Natural killer cell (primary cell): ENCODE data around the gene CADM4. TPM values are rescaled to one million over a fixed set of nuclear protein-coding genes. Genes with fewer than 3 reads are reported as not detected.

ENCODE experiments used
- ATAC-seq, 3 donors: fragments of 150-1000 bp in 2 of 3; fragments of 200-7000 bp in 1 of 3; cut with Tn5 transposase; 1 replicate in 1 of 3; 2 replicates in 2 of 3; pipeline ENCODE4 v1.10.0; 2021; ENCODE audit warnings: mild to moderate bottlenecking in 2 of 3, moderate library complexity in 2 of 3
- DNase-seq, 2 donors: peaks; one replicate each; pipeline versions ENCODE4 v3.0.0 to v3.0.0-alpha.2; 2013 to 2021; ENCODE audit warnings: mixed read lengths in 1 of 2
- H3K27ac ChIP-seq: one replicate; pipeline ENCODE4 v1.5.1; 2013; ENCODE audit warnings: mild to moderate bottlenecking, low read length
- H3K27me3 ChIP-seq: one replicate; pipeline ENCODE4 v1.6.1; 2013; ENCODE audit warnings: low read length; ENCODE audit not compliant: control insufficient read depth, insufficient read depth
- H3K36me3 ChIP-seq: one replicate; pipeline ENCODE4 v1.6.1; 2013; ENCODE audit warnings: low read length; ENCODE audit not compliant: control insufficient read depth, insufficient read depth
- H3K4me1 ChIP-seq: one replicate; pipeline ENCODE4 v1.6.1; 2013; ENCODE audit warnings: low read length; ENCODE audit not compliant: control insufficient read depth, insufficient read depth
- H3K4me3 ChIP-seq: one replicate; pipeline ENCODE4 v1.5.1; 2013; ENCODE audit warnings: low read length
- H3K9me3 ChIP-seq: one replicate; pipeline ENCODE4 v1.6.1; 2013; ENCODE audit warnings: low read length; ENCODE audit not compliant: control insufficient read depth, insufficient read depth
- H3K27ac Mint-ChIP-seq, 2 donors: one replicate each; pipeline ENCODE4 v1.8.0; 2022; ENCODE audit warnings: mild to moderate bottlenecking in 2 of 2, mixed read lengths in 2 of 2, moderate library complexity in 1 of 2
- H3K27me3 Mint-ChIP-seq, 2 donors: one replicate each; pipeline ENCODE4 v1.8.0; 2022; ENCODE audit warnings: low read depth in 2 of 2, mixed read lengths in 2 of 2
- H3K36me3 Mint-ChIP-seq: one replicate; pipeline ENCODE4 v1.8.0; 2022; ENCODE audit warnings: mixed read lengths
- H3K4me1 Mint-ChIP-seq, 2 donors: one replicate each; pipeline ENCODE4 v1.8.0; 2022; ENCODE audit warnings: mixed read lengths in 2 of 2
- H3K4me3 Mint-ChIP-seq: one replicate; pipeline ENCODE4 v1.8.0; 2022; ENCODE audit warnings: mild to moderate bottlenecking, moderate library complexity, mixed read lengths
- H3K9me3 Mint-ChIP-seq, 2 donors: one replicate each; pipeline ENCODE4 v1.8.0; 2022; ENCODE audit warnings: mixed read lengths in 2 of 2
- WGBS: methylation state at CpG from one replicate; pipeline ENCODE4 v1.1.7; 2013; ENCODE audit warnings: missing lambda C conversion rate; ENCODE audit not compliant: insufficient coverage; 5-methylcytosine and 5-hydroxymethylcytosine counted together
- intact Hi-C: fragments of 100-400 bp; cut with micrococcal nuclease; formaldehyde crosslinking; loops from one replicate; pipeline ENCODE4 v1.14.2; 2022
- total RNA-seq, 4 donors: library from RNA; stranded (reverse); fragments of 120-200 nt in 1 of 4; gene quantifications; one replicate each; pipeline versions ENCODE4 v1.2.3 to v1.2.4, GENCODE V29; 2013 to 2022
- TF ChIP-seq, protein P1 (sequence below): fragments of 200-600 bp; IDR thresholded peaks from one replicate; pipeline ENCODE4 v1.8.0; 2022; ENCODE audit warnings: antibody characterized with exemption

CADM4 gene
- total RNA-seq, 3 donors from 2014 or later (not counting 1 experiment from before 2014, with no cell fraction given) = 0.19 to 0.38 TPM; not detected in 1

DNA sequence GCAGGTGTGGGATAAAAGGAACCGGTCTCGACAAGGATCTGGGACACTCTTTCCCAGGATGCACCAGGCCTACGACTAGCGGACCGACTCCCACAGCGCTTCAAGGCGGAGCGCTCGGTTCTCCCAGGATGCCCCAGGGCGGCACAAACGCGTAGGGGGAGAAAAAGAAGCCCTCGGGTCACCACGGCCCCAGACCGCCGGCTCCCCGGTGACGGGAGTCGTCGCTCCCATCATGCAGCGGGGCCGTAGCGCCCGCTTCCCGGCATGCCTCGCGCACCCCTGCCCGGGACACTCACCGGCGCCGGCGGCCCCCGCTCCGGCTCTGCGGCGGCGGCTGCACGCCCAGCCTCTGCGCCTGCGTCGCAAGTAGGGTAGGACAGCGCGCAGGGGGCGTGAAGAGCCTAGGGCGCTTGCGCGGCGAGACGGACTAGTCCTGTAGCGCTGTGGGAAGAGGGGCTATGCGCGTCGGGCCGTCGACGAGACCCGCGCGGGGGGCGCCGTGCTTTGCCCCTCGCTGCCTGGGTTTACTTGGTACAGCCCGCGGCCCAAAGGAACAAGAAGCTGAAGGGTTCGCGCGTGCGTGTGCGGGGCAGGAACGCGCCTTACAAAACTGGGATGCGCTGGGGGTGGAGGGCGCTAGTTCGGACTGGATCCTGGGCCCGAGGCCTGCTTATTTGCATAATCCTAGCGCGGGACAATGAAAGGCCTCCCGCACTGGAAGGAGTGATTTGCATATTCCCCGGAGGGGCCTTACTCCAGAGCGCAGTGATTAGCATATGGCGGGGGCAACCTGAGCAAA, 20.2 kb downstream of the CADM4 start, which contains the start of gene ZNF428:
Gene ZNF428, minus strand, starts transcription at position 368 of the 799 bp plus-strand sequence. CDS start 5,325 bp downstream, outside the sequence.
- Mint-ChIP-seq H3K9me3 (no peaks in the 10 kb centered on the region), H3K27ac (peak within 1 kb of the TSS; percentile 93 to 96), H3K27me3 (no peaks in the 10 kb centered on the region), H3K4me1 (peaks cover 27 to 52% of the 10 kb centered on the region in 2 donors), H3K4me3 (peak within 1 kb of the TSS; percentile 99), H3K36me3 (no peaks in the 10 kb centered on the region)
- WGBS = under 1% methylated on average over 81 of the region's 81 CpGs
- TF ChIP-seq, protein P1, sequence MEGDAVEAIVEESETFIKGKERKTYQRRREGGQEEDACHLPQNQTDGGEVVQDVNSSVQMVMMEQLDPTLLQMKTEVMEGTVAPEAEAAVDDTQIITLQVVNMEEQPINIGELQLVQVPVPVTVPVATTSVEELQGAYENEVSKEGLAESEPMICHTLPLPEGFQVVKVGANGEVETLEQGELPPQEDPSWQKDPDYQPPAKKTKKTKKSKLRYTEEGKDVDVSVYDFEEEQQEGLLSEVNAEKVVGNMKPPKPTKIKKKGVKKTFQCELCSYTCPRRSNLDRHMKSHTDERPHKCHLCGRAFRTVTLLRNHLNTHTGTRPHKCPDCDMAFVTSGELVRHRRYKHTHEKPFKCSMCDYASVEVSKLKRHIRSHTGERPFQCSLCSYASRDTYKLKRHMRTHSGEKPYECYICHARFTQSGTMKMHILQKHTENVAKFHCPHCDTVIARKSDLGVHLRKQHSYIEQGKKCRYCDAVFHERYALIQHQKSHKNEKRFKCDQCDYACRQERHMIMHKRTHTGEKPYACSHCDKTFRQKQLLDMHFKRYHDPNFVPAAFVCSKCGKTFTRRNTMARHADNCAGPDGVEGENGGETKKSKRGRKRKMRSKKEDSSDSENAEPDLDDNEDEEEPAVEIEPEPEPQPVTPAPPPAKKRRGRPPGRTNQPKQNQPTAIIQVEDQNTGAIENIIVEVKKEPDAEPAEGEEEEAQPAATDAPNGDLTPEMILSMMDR = no peak
- DNase-seq (peak; percentile 81 to 94), ATAC-seq (peak; percentile 92 to 95 (median 92))
- Histone ChIP-seq H3K27me3 (no peaks in the 10 kb centered on the region), H3K4me3 (peak within 1 kb of the TSS; percentile 100), H3K4me1 (peaks cover 18% of the 10 kb centered on the region), H3K9me3 (no peaks in the 10 kb centered on the region), H3K27ac (peak within 1 kb of the TSS; percentile 96), H3K36me3 (no peaks in the 10 kb centered on the region)
- intact Hi-C loops = loop anchor here (1.0 kb wide), 1 partner anchor 23 kb away; the partner anchor contains the start of genes IRGQ and ZNF576

GRCh38 chr19:43618921-43619261, 20.8 kb downstream of the CADM4 start:
- Histone ChIP-seq H3K27ac (peak overlapping the region; percentile 96), H3K4me3 (peak overlapping the region; percentile 100), H3K9me3 (no peaks in the 10 kb centered on the region), H3K27me3 (no peaks in the 10 kb centered on the region), H3K36me3 (no peaks in the 10 kb centered on the region), H3K4me1 (peaks cover 18% of the 10 kb centered on the region)
- ATAC-seq = peak; percentile 2 to 9 (median 6)
- no peaks in the 10 kb centered on the region for H3K36me3 Mint-ChIP-seq
- peaks cover 27 to 52% of the 10 kb centered on the region in 2 donors for H3K4me1 Mint-ChIP-seq
- H3K27ac Mint-ChIP-seq = peak overlapping the region; percentile 93 to 96
- whole genome bisulfite sequencing = 1% methylated on average over 14 of the region's 14 CpGs
- peak overlapping the region; percentile 99 for H3K4me3 Mint-ChIP-seq
- H3K9me3 Mint-ChIP-seq = no peaks in the 10 kb centered on the region
- TF ChIP-seq, protein P1 = no peak
- no peaks in the 10 kb centered on the region for H3K27me3 Mint-ChIP-seq
- intact Hi-C loops = loop anchor here (1.0 kb wide), 1 partner anchor 23 kb away; the partner anchor contains the start of genes IRGQ and ZNF576
- DNase-seq = peak in 1 of 2 donors; percentile 61

DNA sequence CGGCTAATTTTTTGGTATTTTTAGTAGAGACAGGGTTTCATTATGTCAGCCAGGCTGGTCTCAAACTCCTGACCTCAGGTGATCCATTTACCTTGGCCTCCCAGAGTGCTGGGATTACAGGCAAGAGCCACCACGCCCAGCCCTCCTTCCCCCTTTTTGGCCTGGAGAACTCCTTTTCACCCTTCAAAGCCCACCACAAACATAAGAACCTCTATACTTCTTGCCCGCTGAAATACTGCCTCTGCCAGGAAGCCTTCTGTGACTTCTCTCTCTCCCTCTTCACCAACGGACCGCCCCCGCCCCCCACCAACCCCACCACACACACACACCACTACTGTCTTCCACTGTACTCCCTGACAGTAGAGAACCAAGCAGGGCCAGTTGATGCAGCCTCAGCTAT, 22.7 kb downstream of the CADM4 start:
- no peaks in the 10 kb centered on the region for H3K36me3 Mint-ChIP-seq
- Histone ChIP-seq H3K27ac (no peak overlapping the region), H3K9me3 (no peaks in the 10 kb centered on the region), H3K4me1 (peaks cover 18% of the 10 kb centered on the region), H3K36me3 (peaks cover 16% of the 10 kb centered on the region), H3K4me3 (no peak overlapping the region), H3K27me3 (no peaks in the 10 kb centered on the region)
- WGBS = 88% methylated on average over 6 of the region's 6 CpGs
- intact Hi-C loops = no loop called here
- no peaks in the 10 kb centered on the region for H3K27me3 Mint-ChIP-seq
- peak overlapping the region; percentile 35 to 72 for H3K27ac Mint-ChIP-seq
- DNase-seq (no peak), ATAC-seq (no peak)
- peaks cover 41 to 69% of the 10 kb centered on the region in 2 donors for H3K4me1 Mint-ChIP-seq
- no peak overlapping the region for H3K4me3 Mint-ChIP-seq
- no peaks in the 10 kb centered on the region for H3K9me3 Mint-ChIP-seq
- TF ChIP-seq, protein P1 = no peak
